Measurements from ENCODE around the gene CDK14. TPM values are rescaled to one million over a fixed set of nuclear protein-coding genes. Genes with fewer than 3 reads are reported as not detected.

The CDK14 gene
- total and polyA plus RNA-seq, 11 donors: 2.9 to 37.7 (median 21.3) TPM

DNA sequence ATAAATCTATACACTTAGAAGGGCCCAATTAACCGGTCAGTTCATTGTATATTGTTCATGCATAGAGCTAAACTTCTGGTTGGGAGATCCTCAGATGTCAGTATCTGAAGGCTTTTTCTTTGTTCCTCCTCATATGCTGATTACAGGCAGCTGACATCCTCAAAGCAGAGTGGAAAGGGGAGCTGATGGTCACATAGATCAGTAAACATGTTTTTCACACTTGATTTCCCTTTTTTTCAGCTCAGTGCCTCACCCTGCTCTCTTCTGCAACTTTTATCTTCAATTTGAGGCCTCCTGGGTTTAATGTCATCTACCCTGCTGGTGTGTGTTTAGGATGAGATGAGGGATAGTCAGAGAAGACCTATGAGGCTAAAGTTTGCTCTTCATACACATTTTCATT is 370.2 kb downstream of the CDK14 start:
- TF ChIP-seq, protein P1, sequence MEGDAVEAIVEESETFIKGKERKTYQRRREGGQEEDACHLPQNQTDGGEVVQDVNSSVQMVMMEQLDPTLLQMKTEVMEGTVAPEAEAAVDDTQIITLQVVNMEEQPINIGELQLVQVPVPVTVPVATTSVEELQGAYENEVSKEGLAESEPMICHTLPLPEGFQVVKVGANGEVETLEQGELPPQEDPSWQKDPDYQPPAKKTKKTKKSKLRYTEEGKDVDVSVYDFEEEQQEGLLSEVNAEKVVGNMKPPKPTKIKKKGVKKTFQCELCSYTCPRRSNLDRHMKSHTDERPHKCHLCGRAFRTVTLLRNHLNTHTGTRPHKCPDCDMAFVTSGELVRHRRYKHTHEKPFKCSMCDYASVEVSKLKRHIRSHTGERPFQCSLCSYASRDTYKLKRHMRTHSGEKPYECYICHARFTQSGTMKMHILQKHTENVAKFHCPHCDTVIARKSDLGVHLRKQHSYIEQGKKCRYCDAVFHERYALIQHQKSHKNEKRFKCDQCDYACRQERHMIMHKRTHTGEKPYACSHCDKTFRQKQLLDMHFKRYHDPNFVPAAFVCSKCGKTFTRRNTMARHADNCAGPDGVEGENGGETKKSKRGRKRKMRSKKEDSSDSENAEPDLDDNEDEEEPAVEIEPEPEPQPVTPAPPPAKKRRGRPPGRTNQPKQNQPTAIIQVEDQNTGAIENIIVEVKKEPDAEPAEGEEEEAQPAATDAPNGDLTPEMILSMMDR (IDR thresholded peaks at IDR 0.05): no peak
- TF ChIP-seq POLR2A (IDR thresholded peaks at IDR 0.05): no peak
- 65 to 86% (median 72%) methylated on average over 1 of the region's 1 CpG for WGBS, 4 donors
- H3K4me1 ChIP-seq: no peaks in the 10 kb centered on the region
- intact Hi-C loops (cut with DNase I): no loop called here
- H3K4me3 ChIP-seq: no peak overlapping the region
- no peaks in the 10 kb centered on the region for H3K9me3 ChIP-seq
- DNase-seq: no peak
- no peak overlapping the region for H3K27ac ChIP-seq
- no peak for ATAC-seq
- no peaks in the 10 kb centered on the region for H3K36me3 ChIP-seq
- H3K27me3 ChIP-seq: no peaks in the 10 kb centered on the region

DNA sequence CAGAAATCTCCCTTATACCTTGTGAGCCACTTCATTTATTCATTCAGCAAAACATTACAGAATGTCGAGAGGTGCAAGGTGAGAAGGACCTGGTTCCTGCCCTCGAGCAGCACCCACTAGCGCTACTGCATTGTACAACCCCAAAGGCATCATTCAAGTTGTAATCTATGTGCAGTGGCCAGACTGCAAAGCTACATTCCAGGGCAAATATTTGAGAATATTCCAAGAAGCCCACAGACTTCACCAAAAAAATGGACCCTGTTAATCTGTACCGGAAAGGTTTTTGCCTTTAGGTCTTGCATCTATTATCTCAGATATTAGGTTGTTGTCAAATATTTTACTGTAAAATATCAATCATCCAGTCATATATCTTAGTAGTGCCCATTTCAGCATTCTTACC is 372.8 kb downstream of the CDK14 start:
- no peak for DNase-seq
- ATAC-seq: no peak
- Histone ChIP-seq H3K9me3 (peaks cover 0 to 8% (median 2%) of the 10 kb centered on the region in 12 donors), H3K27me3 (no peaks in the 10 kb centered on the region), H3K36me3 (no peaks in the 10 kb centered on the region), H3K27ac (no peak overlapping the region), H3K4me1 (no peaks in the 10 kb centered on the region), H3K4me3 (no peak overlapping the region)
- intact Hi-C loops (cut with DNase I): no loop called here
- WGBS, 4 donors: 86 to 90% (median 89%) methylated on average over 4 of the region's 4 CpGs
- TF ChIP-seq POLR2A (IDR thresholded peaks at IDR 0.05): no peak

DNA sequence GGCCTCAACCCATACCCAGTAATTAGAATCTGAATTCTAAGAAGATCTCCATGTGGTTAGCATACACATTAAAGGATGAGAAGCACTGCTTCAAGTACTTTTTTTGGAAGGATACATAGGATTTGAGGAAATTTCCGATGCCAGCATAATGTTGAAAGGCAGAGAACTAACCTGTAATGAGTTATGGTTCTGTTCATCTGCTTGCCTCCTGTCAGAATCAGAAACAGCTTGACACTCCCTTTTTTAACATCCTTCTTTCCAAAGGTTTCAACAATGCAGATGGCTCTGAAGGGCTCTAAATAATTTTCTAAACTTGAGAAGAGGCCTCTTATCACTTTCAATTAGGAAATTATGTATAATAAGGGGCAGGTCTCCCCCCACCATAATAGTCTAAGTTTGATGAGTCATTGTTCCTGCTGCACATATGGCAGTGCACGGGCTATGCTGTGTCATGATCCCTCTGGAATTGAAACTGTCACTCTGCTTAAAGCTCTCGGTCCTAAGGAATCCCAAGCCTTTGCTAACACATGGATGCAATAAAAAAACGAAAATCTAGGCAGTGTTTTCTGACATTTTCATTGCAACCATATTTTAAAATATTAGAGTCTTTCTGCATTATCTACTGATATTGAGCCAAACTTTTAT is 376.9 kb downstream of the CDK14 start:
- DNase-seq (no peak), ATAC-seq (no peak)
- intact Hi-C loops (cut with DNase I): no loop called here
- no peaks in the 10 kb centered on the region for H3K36me3 ChIP-seq
- H3K4me1 ChIP-seq: no peaks in the 10 kb centered on the region
- 69 to 80% (median 78%) methylated on average over 4 of the region's 4 CpGs for WGBS, 4 donors
- no peak overlapping the region for H3K4me3 ChIP-seq
- H3K9me3 ChIP-seq: peaks cover 0 to 12% (median 3%) of the 10 kb centered on the region in 12 donors
- no peaks in the 10 kb centered on the region for H3K27me3 ChIP-seq
- no peak overlapping the region for H3K27ac ChIP-seq
- no peak for TF ChIP-seq POLR2A (IDR thresholded peaks at IDR 0.05)
- TF ChIP-seq, protein P1 (IDR thresholded peaks at IDR 0.05): no peak

DNA sequence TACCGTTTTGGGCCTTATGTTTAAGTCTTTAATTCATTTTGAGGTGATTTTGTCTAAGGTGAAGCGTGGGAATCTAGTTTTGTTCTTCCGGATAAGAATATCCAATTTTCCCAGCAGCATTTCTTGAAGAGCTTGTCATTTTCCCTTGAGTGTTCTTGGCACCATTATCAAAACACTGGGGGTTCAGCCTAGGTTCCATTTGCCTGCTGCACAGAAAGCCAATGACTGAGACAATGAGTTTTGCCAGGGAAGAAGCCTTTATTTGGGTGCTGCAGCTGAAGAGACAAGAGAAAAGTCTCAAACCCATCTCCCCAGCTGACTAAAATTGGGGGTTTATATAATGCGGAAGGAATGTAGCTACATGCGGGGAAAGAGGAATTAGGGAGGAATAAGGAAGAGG is 380.9 kb downstream of the CDK14 start:
- Histone ChIP-seq H3K4me1 (no peaks in the 10 kb centered on the region), H3K27ac (no peak overlapping the region), H3K36me3 (no peaks in the 10 kb centered on the region), H3K27me3 (no peaks in the 10 kb centered on the region), H3K9me3 (peaks cover 0 to 15% (median 3%) of the 10 kb centered on the region in 12 donors), H3K4me3 (no peak overlapping the region)
- TF ChIP-seq POLR2A (IDR thresholded peaks at IDR 0.05): no peak
- TF ChIP-seq, protein P1 (IDR thresholded peaks at IDR 0.05): no peak
- ATAC-seq: no peak
- DNase-seq: no peak
- 91 to 97% (median 94%) methylated on average over 5 of the region's 5 CpGs for WGBS, 4 donors
- intact Hi-C loops (cut with DNase I): no loop called here

DNA sequence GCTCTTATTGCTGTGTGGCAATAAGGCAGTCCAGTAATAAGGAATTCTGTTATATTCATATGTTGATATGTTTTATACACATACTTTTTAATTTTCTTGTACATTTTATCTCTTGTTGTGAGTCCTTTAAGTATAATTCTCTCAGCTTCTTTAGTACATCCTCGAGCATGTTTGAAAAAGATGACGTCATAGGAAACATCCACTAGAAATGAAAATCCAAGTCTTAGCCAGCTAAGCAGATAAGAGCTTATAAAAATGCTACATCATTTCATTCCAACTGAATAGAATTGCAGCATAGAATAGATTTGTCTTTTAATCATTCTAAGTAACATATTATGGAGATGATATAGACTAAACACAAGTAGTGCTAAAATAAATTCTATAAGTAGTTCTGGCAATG is 384.4 kb downstream of the CDK14 start:
- Histone ChIP-seq H3K9me3 (peaks cover 0 to 14% (median 0%) of the 10 kb centered on the region in 12 donors), H3K27ac (no peak overlapping the region), H3K27me3 (no peaks in the 10 kb centered on the region), H3K4me1 (no peaks in the 10 kb centered on the region), H3K36me3 (peaks cover 0 to 11% (median 0%) of the 10 kb centered on the region in 9 donors), H3K4me3 (no peak overlapping the region)
- intact Hi-C loops (cut with DNase I): no loop called here
- 28 to 45% (median 35%) methylated on average over 2 of the region's 2 CpGs for WGBS, 4 donors
- no peak for ATAC-seq
- TF ChIP-seq POLR2A (IDR thresholded peaks at IDR 0.05): no peak
- TF ChIP-seq, protein P1 (IDR thresholded peaks at IDR 0.05): no peak
- no peak for DNase-seq

All from heart left ventricle (tissue), 16 donors.